Nephron (organoid): ENCODE results near the gene DDX50.
"Not testable (repeated sequence)": the region's sequence is repeated elsewhere in the genome, so short reads cannot be mapped to it uniquely, and the experiment has no call there.

Source experiments
- H3K27ac Mint-ChIP-seq, 3 experiments: 2 replicates each; pipeline ENCODE4 v1.8.0; 2020; ENCODE audit warnings: mixed read lengths in 3 of 3, mild to moderate bottlenecking in 2 of 3, moderate library complexity in 1 of 3
- H3K27me3 Mint-ChIP-seq: 2 replicates; pipeline ENCODE4 v1.8.0; 2021; ENCODE audit warnings: low read depth, mild to moderate bottlenecking, moderate library complexity, mixed read lengths
- H3K36me3 Mint-ChIP-seq: 2 replicates; pipeline ENCODE4 v1.8.0; 2020; ENCODE audit warnings: low read depth, mixed read lengths
- H3K4me1 Mint-ChIP-seq: 2 replicates; pipeline ENCODE4 v1.8.0; 2020; ENCODE audit warnings: mixed read lengths
- H3K4me3 Mint-ChIP-seq, 3 experiments: 2 replicates each; pipeline ENCODE4 v1.8.0; 2020; ENCODE audit warnings: mild to moderate bottlenecking in 3 of 3, mixed read lengths in 3 of 3, moderate library complexity in 2 of 3
- H3K9me3 Mint-ChIP-seq: 2 replicates; pipeline ENCODE4 v1.8.0; 2020; ENCODE audit warnings: mixed read lengths
- TF ChIP-seq, protein P1 (sequence below), 3 experiments: fragments of 200-600 bp; sonication (generic); IDR thresholded peaks; one replicate each; pipeline ENCODE4 v1.5.0; 2021; ENCODE audit warnings: antibody characterized with exemption in 3 of 3; ENCODE audit not compliant: unreplicated experiment in 3 of 3

Gene DDX50

DNA sequence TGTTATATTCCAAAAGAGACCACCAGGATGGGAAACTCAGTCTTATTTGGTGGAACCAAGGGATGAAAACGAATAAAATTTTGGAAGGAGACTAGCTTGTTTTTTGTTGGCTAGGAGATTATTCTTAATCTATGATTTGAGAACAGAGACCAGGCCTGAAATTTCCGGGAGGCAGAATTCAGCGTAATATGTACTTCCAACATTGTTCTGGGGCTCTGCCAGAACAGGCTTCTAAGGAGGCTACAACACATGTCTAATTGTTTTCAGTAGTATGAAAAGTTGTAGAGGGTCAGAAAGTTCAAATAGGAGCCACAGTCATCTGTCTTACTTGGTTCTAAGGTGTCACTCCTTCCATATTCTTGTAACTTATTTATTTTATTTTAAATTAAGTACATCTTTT lies 56.5 kb downstream of the DDX50 start:
- Mint-ChIP-seq H3K27me3 (no peaks in the 10 kb centered on the region), H3K4me1 (peaks cover 15% of the 10 kb centered on the region), H3K9me3 (no peaks in the 10 kb centered on the region), H3K36me3 (peaks cover 25% of the 10 kb centered on the region), H3K27ac (peak overlapping the region; percentile 85 to 95 (median 94)), H3K4me3 (peak overlapping the region; percentile 99 to 100 (median 99))
- TF ChIP-seq, protein P1, sequence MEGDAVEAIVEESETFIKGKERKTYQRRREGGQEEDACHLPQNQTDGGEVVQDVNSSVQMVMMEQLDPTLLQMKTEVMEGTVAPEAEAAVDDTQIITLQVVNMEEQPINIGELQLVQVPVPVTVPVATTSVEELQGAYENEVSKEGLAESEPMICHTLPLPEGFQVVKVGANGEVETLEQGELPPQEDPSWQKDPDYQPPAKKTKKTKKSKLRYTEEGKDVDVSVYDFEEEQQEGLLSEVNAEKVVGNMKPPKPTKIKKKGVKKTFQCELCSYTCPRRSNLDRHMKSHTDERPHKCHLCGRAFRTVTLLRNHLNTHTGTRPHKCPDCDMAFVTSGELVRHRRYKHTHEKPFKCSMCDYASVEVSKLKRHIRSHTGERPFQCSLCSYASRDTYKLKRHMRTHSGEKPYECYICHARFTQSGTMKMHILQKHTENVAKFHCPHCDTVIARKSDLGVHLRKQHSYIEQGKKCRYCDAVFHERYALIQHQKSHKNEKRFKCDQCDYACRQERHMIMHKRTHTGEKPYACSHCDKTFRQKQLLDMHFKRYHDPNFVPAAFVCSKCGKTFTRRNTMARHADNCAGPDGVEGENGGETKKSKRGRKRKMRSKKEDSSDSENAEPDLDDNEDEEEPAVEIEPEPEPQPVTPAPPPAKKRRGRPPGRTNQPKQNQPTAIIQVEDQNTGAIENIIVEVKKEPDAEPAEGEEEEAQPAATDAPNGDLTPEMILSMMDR (IDR thresholded peaks at IDR 0.05; ENCODE audit: unreplicated experiment in 3 of 3) = no peak

DNA sequence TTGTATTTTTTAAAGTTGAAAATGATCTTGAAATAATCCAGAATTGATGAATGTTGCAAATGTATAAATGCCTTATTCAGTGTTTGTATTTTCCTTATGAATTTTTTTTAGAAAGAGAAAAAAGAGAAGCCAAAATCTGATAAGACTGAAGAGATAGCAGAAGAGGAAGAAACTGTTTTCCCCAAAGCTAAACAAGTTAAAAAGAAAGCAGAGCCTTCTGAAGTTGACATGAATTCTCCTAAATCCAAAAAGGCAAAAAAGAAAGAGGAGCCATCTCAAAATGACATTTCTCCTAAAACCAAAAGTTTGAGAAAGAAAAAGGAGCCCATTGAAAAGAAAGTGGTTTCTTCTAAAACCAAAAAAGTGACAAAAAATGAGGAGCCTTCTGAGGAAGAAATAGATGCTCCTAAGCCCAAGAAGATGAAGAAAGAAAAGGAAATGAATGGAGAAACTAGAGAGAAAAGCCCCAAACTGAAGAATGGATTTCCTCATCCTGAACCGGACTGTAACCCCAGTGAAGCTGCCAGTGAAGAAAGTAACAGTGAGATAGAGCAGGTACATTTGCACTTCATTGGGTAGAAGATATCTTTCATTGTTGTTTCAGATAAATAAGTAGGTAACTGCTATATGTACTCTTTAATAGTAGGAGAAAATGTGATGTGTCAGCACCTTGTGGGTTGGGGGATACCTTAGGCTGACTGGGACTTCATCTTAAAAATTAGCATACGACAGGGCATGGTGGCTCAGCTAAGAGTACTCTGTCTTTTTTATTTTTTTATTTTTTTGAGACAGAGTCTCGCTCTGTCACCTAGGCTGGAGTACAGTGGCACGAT lies 58.8 kb downstream of the DDX50 start:
- H3K9me3 Mint-ChIP-seq = no peaks in the 10 kb centered on the region
- H3K27me3 Mint-ChIP-seq = no peaks in the 10 kb centered on the region
- H3K36me3 Mint-ChIP-seq = peaks cover 37% of the 10 kb centered on the region
- H3K4me1 Mint-ChIP-seq = peaks cover 15% of the 10 kb centered on the region
- no peak overlapping the region for H3K27ac Mint-ChIP-seq
- peak overlapping the region in 1 of 3 experiments; percentile 34 for H3K4me3 Mint-ChIP-seq
- TF ChIP-seq, protein P1 (IDR thresholded peaks at IDR 0.05; ENCODE audit: unreplicated experiment in 3 of 3) = no peak

DNA sequence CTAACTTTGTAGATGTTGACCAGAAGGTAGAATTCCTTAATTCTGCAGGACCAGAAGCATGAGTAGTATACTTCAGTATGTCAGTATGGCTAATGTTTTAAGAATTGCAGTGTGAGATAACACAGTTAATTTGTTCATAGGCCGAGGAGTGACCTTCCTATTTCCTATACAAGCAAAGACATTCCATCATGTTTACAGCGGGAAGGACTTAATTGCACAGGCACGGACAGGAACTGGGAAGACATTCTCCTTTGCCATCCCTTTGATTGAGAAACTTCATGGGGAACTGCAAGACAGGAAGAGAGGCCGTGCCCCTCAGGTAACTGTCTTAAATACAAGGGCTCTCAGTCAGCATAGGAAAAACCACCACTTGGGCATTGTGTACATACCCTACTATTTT lies 62.0 kb downstream of the DDX50 start:
- H3K36me3 Mint-ChIP-seq = peaks cover 62% of the 10 kb centered on the region
- no peaks in the 10 kb centered on the region for H3K9me3 Mint-ChIP-seq
- H3K27ac Mint-ChIP-seq = no peak overlapping the region
- no peak overlapping the region for H3K4me3 Mint-ChIP-seq
- TF ChIP-seq, protein P1 (IDR thresholded peaks at IDR 0.05; ENCODE audit: unreplicated experiment in 3 of 3) = no peak
- H3K4me1 Mint-ChIP-seq = no peaks in the 10 kb centered on the region
- no peaks in the 10 kb centered on the region for H3K27me3 Mint-ChIP-seq

DNA sequence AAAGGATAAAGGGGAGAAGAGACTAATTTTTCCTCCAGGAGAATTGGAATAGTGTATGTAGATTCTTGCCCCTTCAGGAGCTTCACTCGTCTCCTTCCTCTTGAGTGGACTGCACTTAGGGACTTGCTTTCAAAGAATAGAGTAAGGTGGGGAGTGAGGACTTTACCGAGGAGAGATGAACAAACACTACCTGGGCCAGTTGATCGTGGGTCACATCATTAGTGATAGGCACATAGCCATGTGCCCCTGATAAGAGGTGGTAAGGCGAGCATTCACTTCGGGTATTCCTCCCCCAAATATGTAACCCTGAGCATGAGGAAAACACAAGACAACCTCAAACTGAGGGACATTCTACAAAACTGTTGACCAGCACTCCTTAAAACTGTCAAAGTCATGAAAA lies 72.9 kb downstream of the DDX50 start:
- H3K4me3 Mint-ChIP-seq = no peak overlapping the region
- TF ChIP-seq, protein P1 (IDR thresholded peaks at IDR 0.05; ENCODE audit: unreplicated experiment in 3 of 3) = no peak
- H3K27me3 Mint-ChIP-seq = no peaks in the 10 kb centered on the region
- no peaks in the 10 kb centered on the region for H3K9me3 Mint-ChIP-seq
- H3K4me1 Mint-ChIP-seq = no peaks in the 10 kb centered on the region
- H3K27ac Mint-ChIP-seq = no peak overlapping the region
- peaks cover 75% of the 10 kb centered on the region for H3K36me3 Mint-ChIP-seq

DNA sequence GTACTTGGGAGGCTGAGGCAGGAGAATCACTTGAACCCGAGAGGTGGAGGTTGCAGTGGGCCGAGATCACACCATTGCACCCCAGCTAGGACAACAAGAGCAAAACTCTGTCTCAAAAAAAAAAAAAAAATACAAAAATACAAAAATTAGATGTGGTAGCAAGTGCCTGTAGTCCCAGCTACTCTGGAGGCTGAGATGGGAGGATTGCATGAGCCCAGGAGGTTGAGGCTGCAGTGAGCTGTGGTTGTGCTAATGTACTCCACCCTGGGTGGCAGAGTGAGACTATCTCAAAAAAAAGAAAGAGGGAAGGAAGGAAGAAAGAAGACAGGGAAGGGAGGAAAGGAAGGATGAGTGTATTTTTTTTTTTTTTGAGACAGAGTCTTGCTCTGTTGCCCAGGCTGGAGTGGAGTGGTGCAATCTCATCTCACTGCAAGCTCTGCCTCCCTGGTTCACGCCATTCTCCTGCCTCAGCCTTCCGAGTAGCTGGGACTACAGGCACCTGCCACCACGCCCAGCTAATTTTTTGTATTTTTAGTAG lies 74.9 kb downstream of the DDX50 start:
- H3K27ac Mint-ChIP-seq, H3K4me1 Mint-ChIP-seq, H3K9me3 Mint-ChIP-seq, H3K27me3 Mint-ChIP-seq, H3K4me3 Mint-ChIP-seq: not testable (repeated sequence)
- peaks cover 75% of the 10 kb centered on the region for H3K36me3 Mint-ChIP-seq

DNA sequence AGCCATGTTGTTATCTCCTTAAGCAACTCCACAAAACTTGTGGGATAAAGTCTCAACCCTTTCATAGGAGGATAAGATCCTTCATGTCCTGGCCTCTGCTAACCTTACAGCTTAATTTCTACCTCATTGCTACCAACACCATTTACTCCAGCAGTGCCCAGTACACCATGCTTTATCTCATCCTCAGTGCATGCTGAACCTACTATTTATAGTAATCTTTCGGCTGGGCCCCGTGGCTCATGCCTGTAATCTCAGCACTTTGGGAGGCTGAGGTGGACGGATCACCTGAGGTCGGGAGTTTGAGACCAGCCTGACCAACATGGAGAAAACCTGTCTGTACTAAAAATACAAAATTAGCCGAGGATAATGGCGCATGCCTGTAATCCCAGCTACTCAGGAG lies 78.6 kb downstream of the DDX50 start:
- not testable (repeated sequence) for H3K4me1 Mint-ChIP-seq, H3K4me3 Mint-ChIP-seq, H3K9me3 Mint-ChIP-seq, H3K27me3 Mint-ChIP-seq, H3K27ac Mint-ChIP-seq
- H3K36me3 Mint-ChIP-seq = peaks cover 61% of the 10 kb centered on the region

DNA sequence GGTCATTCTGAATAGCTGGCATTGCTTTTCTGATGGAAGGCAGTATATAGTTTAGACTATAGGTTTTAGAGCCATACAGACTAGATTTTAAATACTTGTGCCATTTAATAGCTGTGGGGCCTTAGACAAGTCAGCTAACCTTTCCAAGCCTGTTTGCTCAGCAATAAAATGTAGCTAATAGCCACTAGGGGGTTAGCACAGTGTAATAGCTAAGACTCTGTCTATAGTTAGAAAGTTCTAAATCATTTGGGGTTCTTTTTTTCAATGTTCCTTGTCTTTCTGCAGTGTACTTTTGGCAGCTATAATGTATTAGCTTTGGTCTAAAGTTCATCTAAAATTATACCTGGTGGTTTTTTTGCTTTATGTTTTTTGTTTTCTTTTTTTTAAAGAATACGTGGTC lies 80.0 kb downstream of the DDX50 start:
- TF ChIP-seq, protein P1 (IDR thresholded peaks at IDR 0.05; ENCODE audit: unreplicated experiment in 3 of 3) = peak in 1 of 3 experiments; percentile 9

More for the DNA sequence above, 80.0 kb downstream of the DDX50 start:
- H3K4me1 Mint-ChIP-seq = no peaks in the 10 kb centered on the region
- no peaks in the 10 kb centered on the region for H3K27me3 Mint-ChIP-seq
- H3K9me3 Mint-ChIP-seq = no peaks in the 10 kb centered on the region
- no peak overlapping the region for H3K4me3 Mint-ChIP-seq
- H3K27ac Mint-ChIP-seq = no peak overlapping the region
- peaks cover 54% of the 10 kb centered on the region for H3K36me3 Mint-ChIP-seq
